AG09309 (cell line): Measurements from ENCODE around the gene PORCN.

Experiments
- DNase-seq: peaks from one replicate; pipeline ENCODE4 v3.0.0-alpha.2; 2010; ENCODE audit warnings: low read depth
- H3K4me3 ChIP-seq: 2 replicates; pipeline ENCODE4 v1.5.1; 2011; ENCODE audit warnings: mild to moderate bottlenecking, low read depth, low read length, moderate library complexity; ENCODE audit not compliant: control insufficient read depth
- TF ChIP-seq, protein P1 (sequence below): IDR thresholded peaks from 2 replicates; pipeline ENCODE4 v1.5.1; 2011; ENCODE audit warnings: mild to moderate bottlenecking, low read depth, low read length, inconsistent platforms; ENCODE audit not compliant: insufficient read depth, control insufficient read depth; ENCODE audit errors: missing control alignments

Gene PORCN

DNA sequence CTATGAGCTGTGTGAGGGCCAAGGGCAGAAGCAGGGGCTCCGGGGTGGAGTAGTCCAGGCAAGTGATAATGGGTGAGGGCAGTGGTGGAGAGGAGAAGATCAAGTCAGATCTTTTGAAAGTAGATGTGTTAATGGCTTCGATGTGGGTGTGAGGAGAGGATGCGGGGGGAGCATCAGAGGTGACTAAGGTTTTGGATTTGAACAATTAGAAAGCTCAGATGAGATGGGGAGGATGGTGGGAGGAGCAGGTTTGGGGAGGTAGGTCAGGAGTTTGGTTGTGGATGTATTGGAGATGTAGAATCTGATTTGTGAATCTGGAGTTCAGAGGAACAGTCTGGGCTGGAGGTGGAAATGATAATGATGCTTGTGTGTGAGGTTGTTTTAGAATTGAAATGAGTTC lies 28.2 kb upstream of the PORCN start:
- no peak overlapping the region for H3K4me3 ChIP-seq
- TF ChIP-seq, protein P1, sequence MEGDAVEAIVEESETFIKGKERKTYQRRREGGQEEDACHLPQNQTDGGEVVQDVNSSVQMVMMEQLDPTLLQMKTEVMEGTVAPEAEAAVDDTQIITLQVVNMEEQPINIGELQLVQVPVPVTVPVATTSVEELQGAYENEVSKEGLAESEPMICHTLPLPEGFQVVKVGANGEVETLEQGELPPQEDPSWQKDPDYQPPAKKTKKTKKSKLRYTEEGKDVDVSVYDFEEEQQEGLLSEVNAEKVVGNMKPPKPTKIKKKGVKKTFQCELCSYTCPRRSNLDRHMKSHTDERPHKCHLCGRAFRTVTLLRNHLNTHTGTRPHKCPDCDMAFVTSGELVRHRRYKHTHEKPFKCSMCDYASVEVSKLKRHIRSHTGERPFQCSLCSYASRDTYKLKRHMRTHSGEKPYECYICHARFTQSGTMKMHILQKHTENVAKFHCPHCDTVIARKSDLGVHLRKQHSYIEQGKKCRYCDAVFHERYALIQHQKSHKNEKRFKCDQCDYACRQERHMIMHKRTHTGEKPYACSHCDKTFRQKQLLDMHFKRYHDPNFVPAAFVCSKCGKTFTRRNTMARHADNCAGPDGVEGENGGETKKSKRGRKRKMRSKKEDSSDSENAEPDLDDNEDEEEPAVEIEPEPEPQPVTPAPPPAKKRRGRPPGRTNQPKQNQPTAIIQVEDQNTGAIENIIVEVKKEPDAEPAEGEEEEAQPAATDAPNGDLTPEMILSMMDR: no peak
- DNase-seq: no peak

DNA sequence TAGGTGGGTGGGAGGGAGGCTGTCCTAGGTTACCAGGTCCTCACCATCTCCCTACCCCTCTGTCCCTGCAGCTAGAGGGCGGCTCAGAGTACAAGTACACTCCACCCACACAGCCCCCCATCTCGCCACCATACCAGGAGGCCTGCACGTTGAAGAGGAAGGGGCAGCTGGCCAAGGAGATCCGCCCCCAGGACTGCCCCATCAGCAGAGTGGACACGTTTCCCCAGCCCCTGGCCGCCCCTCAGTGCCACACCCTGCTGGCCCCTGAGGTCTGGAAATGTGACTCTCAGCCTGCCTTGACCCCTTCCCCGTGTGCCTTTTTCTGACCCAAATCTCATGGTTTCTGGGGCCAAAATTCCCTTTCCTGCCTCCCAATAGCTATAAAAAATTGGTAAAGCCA lies 26.3 kb upstream of the PORCN start:
- TF ChIP-seq, protein P1: no peak
- no peak overlapping the region for H3K4me3 ChIP-seq
- no peak for DNase-seq

DNA sequence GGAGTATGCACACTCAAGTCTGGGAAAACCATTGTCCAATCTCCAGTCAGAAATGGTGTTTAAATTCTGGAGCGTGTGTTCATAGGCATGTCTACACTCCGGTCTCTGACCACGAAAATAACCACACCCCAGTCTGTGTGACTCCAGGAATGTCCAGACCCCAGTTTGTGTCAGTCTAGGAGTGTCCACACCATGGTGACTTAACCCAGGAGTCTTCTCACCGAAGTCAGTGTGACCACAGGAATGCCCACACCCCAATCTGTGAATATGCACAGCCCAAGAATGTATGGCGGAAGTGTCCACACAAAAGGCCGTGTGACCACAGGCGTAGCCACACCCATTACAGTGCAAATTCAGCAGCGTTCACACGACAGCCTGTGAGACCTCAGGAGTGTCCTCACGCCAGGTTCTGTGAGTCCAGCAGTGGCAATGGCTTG lies 21.4 kb upstream of the PORCN start:
- TF ChIP-seq, protein P1: no peak
- H3K4me3 ChIP-seq: no peak overlapping the region
- DNase-seq: peak; percentile 97

DNA sequence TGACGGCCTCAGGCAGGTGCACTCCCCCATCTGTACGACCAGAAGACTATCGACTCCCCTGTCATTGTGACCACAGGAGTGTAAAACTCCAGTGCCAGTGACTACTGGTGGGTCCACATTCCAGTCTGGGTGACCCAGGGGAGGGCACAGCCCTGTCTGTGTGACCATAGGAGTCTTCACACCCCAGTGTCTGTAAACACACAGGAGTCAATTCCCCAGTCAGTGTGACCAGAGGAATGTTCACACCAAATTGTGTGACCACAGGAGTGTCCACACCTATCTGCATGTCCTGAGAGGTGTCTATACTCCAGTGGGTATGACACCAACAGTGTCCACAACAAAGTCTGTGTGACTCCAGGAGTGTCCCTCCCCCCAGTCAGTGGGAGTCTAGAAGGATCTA lies 20.8 kb upstream of the PORCN start:
- H3K4me3 ChIP-seq: no peak overlapping the region
- TF ChIP-seq, protein P1: no peak
- DNase-seq: no peak

DNA sequence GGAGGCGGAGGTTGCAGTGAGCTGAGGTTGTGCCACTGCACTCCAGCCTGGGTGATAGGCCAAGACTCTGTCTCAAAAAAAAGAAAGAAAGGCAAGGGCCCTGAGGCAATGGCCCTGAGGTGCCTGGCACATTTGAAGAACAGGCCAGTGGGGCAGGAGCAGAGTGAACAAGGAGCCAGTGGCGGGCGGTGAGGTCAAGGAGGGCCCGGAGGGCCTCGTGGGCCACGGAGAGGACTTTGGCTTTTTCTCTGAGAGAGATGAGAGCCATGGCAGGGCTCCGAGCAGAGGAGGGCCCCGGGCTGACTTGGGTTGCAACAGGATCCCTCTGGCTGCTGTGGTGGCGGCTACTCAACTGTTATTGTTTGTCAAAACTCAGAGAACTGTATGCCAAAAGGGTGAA lies 19.5 kb upstream of the PORCN start:
- TF ChIP-seq, protein P1: no peak
- DNase-seq: no peak
- no peak overlapping the region for H3K4me3 ChIP-seq

DNA sequence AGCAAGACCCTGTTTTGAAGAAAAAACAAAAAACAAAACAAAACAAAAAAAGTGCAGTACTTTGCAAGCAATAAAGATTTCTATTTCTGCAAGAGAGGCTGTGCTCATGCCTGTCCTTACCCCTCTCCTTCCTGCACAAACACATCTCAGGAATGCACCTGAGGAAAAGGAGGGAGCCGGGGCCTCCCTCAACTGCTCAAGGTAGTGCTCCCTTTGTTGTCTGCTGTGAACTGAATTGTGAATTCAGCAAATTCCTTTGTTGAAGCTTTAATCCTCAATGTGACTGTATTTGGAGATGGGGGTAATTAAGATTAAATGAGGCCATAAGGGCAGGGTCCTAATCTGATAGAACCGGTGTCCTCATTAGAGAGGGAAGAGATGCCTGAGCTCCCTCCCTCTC lies 18.9 kb upstream of the PORCN start:
- TF ChIP-seq, protein P1: no peak
- no peak for DNase-seq
- H3K4me3 ChIP-seq: no peak overlapping the region

DNA sequence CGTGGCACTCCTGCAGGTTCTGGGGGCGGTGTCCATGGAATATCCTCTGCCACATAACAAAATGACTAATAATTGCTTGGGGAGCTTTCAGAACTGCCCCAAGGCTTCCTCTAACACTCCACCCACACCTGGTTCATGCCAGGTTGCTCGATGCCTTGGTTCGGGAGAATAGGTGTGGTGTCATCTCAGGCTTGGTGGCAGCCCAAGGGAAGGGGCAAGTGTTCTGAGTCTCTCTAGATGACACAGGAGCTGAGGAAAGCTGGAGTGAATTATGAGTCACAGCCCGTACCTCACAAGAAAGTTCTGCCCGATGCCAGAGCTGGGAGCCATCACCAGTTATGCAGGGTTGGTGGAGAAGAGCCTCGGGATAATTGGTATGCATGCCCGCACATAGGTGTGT lies 18.1 kb upstream of the PORCN start:
- H3K4me3 ChIP-seq: no peak overlapping the region
- TF ChIP-seq, protein P1: no peak
- DNase-seq: no peak
